ENCODE results near the gene PIP5KL1.

The PIP5KL1 gene

DNA sequence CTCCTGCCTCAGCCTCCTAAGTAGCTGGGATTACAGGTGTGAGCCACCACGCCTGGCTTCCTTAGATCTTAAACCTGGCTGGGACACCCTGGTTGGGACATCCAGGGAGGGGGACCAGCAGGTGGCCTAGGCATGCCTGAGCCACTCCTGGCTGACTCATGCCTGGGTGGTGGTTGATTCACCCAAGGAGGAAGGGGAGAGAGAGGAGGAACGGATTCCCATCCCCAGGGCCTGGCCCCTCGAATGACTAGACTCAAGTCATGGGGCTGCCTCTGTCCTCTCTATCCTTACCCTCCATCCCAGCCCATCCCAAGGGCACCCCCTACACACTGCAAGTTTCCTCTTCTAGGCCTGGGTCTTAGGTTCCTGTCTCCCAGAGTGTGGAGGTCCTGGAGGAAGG lies 37.5 kb upstream of the PIP5KL1 start:
- peak in 1 of 2 donors; percentile 59 for DNase-seq

DNA sequence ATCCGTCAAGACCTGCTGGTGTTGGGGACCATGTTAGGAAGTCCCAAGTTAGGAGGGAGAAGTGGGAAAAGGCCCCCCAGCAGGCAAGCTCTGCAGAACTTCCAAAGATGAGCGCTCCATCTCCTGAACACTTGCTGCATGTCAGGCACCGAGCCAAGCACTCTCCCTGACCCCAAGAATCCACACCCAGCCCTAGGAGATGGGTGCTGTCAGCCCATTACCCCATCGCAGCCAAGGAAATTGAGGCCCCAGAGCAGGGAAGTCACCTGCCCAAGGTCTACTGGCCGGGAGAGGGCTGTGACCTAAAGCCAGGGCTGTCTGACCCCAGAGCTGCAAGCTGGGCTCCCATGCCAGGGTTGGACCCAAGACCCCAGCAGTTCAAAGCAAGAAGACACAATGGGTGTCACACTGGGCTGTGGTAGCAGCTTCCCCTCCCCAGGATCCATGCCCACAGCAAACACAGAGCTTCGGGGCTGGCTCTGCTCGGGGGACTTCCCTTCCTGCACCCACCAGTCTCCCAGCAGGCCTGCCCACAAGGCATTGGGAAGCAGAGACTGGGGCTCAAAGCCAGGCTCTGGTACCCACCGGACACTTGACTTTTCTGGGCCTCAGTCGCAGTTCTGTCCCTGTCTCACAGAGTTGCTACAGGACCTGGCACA lies 36.7 kb upstream of the PIP5KL1 start:
- DNase-seq = no peak

DNA sequence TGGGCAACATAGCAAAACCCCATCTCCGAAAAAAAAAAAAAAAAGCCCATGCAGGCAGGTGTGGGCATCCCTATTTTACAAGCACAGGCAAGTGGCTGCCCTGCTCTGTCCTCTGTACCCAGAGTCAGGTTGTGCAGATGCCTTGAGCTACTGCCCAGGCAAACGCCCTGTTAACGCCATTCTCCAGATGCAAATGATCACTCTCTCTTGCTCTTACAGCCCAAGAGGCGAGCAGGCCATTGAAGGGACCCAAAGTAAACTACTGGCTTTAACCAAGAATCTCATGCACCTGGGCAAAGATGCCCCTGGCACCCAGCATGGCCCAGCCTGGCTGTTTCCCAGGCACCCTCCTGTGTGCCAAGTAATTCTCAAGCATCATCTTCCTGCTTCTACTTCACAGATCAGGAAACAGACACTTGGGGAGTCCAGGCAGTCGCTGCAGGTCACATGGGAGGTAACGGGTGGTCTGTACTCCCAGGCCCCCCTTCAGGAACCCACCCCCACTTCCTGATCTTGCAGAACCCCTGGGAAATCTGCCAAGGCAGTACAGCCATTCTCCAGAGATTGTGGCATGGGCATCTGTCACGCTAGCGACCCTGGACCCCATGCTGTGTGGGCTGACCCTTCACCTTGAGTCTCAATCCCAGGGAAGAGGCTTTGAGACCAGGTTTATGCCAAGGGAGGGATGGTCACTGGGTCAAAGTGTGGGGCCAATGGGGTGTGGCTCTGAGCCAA lies 36.0 kb upstream of the PIP5KL1 start:
- DNase-seq = no peak

DNA sequence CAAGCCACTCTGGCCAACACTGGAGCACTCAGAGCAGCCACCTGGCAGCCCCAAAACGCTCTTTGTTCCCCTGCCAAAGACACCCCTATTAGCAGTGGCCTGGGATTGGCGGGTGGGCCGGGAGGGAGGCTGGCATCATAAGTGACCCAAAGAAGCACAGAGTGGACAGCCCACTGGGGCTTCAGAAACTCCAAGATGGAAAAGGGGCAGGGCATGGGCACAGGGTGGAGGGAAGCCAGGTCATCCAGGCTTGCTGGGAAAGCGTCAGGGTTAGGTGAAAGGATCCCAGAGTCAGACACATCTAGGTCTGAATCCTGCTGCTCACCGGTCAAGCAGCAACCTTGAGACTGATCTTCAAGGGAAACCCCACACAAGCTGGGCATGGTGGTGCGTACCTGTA lies 35.4 kb upstream of the PIP5KL1 start:
- no peak for DNase-seq

DNA sequence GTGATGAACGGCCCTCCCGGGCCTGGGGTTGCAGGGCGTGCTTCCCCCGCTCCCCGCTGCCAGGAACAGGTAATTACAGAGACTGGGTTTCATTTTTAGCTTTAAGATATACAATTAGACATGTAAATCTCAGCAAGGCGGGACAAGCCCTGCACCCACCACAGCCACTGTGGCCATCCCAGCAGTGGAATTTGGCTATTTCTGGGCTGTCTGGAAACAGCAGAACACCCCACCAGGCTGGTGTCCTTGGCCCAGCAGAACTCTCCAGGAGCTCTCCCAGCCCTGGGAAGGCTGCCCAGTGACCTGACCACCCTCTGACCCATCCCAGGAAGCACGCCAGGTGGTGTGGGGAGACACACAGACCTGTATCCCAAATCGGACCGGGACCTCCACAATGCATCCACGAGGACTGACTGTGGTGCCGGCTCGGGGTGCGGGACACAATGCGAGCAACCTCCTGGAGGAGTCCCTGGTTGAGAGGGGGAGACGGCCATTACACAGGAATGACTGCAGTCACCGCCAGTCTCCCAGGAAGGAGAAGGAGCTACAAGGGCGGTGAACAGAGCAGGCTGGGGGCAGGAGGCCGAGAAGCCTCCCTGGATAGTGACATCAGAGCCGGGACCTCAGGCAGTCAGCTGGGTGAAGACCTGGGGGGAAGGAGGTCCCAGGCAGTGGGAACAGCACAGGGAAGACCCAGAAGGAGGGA lies 32.9 kb upstream of the PIP5KL1 start:
- no peak for DNase-seq

DNA sequence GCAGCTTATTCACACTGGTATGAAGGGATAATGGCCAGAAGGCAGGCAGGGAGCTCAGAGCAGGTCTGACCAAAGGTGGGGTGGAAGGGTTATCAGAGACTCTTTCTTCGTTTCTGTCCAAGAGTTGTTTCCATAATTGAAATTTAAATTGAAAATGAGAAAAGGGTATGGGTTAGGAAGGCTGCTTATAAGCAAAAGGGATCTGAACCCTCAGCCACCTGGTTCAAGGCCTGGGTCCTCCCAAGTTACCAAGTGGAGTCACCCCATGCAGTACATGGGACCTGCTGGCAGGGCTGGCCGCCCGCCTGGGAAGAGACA lies 32.4 kb upstream of the PIP5KL1 start:
- DNase-seq = no peak

DNA sequence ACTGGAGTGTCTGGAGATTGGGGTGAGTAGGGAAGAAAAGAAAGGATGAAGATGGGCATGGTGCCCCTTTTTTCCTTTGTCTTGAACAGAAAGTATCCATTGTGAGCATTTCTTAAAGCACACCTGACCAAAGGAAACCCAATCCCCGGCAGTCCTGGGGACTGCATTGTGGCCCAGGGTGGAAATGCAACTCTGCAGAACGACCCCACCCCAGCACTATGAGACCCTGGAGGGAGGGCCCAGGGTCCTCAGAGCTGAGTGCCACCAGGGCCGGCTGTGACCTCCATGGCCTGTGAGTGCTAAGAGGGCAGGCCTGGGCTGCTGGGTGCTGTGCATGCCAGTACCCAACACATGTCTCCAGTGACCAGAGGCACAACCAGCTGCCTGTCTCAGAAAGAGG lies 31.7 kb upstream of the PIP5KL1 start:
- no peak for DNase-seq

DNA sequence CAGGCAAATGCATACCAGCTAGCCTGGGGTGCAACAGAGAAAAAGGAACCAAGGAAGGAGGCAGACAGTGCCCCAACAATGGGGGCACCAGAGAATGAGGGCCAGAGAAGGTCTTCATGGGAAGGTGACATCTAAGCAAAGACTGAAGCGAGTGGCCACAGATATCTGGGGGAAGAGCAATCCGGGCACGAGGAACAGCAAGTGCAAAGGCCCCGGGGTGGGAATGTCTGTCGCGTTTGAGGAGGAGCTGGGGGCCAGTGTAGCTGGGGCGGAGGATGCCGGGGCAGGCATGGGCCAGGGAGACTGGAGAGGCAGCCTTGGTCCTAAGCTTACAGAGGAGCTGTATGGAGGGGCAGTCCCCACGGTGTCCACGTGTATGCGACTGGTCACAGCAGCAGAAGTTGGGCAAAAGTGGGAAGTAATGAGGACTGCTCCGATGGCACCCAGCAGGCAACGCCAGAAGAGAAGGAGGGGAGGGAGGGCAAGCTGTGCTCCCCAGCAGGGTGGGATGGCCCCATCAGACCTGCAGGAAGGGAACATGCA lies 31.1 kb upstream of the PIP5KL1 start:
- no peak for DNase-seq

DNA sequence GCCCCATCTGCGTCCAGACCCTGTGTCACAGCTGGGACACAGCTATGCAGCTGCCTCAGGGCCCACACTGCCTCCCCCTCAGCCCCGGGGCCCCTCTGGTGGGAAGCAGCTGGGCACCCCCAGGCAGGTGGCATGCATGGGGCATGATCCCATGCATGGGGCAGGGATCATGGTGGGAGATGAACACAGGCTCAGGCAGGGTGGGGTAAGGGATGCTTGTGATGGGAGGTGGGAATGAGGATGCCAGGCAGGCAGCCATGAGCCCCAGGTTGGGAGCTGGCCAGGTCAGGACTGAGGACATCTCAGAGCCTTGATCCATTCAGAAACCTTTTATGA lies 30.5 kb upstream of the PIP5KL1 start:
- no peak for DNase-seq

DNA sequence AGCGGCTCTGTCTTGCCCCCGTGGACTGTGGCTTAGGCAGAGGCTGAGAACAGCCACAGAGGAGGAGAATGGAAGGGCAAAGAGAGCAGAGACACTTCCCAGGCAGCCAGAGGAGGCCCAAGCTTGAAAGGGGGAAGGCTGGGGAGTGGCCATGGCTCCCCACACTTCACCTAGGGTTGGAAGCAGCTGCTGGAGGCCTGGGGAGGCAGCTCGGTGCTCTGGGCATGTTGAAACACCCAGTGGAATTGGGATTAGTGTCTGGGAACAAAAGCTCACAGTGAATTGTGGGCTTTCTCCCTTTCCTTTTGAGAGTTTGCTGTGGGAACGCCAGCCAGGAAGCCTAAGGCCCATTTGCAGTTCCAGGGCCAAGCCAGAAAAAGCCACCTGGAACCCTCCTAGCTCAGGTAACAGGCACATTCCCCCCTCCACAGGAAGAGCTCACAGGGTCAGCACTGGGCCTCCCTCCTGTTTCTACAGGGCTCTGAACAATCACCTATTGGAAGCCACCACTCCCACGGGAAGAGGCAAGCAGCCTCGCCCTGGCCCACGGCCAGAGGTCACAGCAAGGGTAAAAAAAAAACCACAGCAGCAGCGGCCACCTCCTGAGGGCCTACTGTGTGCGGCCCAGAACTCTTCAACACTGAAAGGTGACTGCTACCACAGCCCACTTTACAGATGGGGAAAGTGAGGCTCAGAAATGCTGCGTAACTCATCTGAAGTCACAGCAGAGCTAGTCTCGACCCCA lies 30.0 kb upstream of the PIP5KL1 start:
- DNase-seq = no peak

DNA sequence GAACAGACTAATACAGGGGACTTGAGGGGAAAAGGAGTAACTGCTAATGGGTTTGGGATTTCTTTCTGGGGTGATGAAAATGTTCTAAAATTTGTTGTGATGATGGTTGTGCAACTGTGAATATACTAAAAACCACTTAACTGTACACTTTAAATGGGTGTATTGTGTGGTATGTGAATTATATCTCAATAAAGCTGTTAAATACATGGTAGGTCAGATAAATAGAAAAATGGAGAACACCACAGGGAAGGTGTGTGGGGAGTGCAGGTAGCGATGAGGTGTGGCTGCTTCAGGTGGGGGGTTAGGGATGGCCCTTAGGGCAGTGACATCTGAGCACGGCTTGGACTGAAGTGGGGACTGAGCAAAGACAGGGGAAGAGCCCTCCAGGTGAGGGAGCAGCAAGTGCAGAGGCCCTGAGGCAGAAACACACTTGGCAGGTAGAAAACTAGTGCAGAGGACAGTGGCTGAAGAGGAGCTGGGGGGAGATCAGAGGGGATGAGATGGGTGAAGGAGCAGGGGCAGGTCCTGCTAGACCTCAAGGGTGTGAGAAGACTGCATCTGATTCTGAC lies 29.3 kb upstream of the PIP5KL1 start:
- DNase-seq = no peak

DNA sequence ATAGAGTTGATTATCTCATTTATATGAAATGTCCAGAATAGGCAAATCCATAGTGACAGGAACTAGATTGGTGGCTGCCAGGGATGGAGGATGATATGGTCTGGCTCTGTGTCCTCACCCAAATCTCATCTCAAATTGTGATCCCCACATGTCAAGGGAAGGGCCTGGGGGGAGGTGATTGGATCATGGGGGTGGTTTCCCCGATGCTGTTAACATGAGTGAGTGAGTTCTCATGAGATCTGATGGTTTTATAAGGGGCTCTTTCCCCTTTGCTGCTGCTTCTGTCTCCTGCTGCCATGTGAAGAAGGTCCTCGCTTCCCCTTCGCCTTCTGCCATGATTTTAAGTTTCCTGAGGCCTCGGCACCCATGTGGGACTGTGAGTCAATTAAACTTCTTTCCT lies 28.8 kb upstream of the PIP5KL1 start:
- no peak for DNase-seq

DNA sequence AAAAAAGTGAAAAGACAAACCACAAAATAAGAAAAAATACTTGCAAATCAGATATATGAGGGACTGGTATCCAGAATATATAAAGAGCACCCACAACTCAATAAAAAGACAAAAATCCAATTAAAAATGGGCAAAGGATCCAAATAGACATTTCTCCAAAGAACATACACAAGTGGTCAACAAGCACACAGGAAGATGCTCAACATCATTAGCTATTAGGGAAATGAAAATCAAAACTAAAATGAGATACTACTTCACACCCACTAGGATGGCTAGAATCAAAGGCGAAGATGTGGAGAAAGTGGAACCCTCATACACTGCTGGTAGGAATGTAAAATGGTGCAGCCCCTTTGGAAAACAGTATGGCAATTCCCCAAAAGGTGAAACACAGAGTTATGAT lies 28.2 kb upstream of the PIP5KL1 start:
- no peak for DNase-seq

DNA sequence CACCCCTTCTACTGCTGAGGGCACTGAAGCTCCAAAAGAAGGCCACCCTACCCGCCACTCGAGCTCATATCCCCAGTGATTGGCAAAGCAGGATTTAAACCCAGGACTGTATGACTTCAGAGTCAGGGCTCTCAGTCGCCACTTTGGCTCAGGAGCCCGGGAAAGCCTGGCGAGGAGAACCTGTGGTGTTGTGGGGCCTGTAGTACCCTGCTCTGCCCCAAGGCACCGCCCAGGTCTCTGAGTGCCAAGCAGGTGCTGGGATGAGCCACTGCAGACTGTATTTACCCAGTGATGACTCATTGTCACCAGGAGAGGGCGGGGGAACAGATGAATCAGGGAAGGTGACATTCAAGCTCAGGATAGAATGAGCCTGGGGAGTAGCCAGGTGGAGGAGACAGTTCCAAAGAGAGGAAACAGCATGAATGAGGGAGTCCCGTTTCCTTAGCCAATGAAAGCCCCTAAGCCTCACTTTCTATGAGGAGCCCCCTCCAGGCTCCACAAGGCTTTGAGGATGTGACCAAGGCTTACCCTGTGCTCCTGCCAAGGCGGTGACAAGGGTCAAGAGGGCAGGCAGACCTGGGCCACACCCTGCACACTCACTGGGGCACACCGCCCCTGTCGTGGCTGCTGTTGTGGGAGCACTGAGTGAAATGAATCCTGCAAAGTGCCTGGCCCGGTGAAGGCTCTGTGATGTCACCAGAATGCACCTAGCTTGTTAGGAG lies 24.9 kb upstream of the PIP5KL1 start:
- DNase-seq = peak; percentile 83 to 87

DNA sequence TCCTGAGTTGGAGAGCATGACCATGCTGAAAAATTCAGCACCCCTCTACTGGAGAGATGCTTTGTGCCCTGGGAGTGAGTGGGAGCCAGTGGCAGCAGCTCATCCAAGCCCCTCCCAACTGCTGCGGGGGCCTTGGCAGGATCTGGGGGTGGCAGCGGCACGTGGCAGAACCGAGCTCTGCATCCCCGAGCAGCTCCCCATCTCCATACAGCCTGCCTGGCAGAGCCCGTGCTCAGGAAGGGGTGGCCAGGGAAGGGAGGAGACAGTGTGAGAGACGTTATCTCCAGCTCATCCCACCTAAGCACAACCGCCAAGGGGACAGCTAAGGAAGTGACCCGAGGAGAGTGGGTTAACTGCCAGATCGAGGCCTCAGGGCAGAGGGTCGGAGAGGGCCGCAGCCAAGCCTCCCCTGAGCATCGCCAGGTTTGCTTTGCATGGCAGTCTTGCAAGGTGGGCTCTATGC lies 24.3 kb upstream of the PIP5KL1 start:
- no peak for DNase-seq

DNA sequence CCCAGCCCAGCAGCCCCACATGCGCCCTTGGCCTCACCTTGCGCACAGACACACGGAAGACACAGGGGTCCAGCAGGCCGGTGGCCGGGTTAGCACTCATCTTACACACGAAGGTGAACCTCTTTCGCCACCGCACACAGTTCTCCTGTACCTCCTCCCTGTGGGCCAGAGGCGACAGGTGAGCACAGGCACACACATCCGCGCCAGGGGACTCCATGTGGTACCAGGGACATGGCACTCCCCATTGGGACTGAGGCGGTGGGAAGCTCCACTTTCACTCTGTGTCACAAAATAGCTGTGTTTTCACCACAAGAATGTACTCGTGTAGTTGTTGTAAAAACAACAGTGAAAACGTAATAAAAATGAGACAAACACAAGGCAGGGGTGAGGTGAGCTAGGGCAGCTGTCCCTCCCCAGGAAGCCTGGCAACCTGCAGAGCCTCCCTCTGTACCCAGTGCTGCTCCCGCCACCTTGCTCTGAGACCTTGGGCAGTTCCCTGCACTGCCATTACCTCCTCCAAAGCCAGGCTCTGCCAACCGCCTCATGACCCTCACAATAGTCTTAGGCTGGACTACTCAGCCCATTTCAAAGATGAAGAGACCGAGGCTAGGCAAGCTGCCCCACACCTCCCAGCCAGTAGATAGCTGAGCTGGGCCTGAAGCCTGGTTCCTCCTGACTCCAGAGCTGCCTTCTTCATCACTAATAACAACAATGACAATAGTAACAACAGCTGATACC lies 23.4 kb upstream of the PIP5KL1 start:
- no peak for DNase-seq

DNA sequence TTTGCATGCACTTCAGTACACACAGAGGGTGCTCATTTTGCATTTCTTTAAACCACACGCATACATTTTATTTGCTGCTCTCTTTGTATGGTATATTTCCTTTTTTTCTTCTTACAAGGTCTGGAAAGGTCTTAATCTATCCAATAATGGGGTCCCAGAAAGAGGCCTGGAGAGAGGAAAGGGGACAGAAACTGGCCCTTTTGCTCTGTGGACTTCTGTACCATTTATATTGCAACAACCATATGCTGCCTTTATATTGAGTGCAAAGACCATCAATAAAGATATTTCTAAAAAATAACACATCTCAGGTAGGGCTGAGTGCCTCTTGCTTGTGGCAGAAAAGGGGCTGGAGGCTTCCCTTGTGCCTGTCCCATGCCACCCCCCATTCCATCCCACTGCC lies 22.6 kb upstream of the PIP5KL1 start:
- no peak for DNase-seq

DNA sequence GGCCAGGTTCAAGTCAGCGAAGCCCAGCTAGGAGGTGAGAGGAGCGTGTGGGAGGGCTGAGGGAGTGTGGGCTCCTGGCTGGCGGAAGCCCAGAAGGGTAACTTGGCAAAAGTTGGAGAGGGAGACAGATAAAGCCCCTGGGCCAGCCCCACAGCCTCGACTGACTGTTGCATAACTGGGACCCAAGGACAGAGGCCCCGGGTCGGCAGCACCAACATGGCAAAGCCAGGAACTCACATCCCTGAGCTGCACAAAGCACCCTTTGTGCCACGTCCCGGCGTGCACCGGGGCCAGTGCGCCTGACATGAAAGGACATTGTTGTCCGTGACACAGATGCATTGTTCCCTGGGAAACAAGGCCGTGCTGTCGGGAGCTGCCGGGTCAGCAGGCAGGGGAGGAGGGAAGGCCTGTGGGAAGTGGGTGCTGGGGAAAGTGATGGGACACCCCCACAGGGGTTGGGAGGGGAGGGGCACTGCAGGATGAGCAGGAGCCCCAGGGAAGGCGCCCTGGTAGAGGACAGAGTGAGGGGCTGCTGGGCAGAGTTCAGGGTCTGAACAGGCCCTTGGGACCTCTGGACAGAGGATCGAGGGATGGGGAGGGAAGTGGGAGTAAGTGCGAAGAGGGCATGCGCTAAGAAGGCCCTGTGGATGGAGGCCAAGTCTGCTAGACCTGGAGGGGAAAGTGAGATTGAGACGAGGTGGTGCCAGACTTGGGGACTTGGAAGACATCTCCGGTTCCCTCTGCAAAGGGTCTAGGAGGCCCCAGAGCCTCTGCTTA lies 20.1 kb upstream of the PIP5KL1 start:
- no peak for DNase-seq

DNA sequence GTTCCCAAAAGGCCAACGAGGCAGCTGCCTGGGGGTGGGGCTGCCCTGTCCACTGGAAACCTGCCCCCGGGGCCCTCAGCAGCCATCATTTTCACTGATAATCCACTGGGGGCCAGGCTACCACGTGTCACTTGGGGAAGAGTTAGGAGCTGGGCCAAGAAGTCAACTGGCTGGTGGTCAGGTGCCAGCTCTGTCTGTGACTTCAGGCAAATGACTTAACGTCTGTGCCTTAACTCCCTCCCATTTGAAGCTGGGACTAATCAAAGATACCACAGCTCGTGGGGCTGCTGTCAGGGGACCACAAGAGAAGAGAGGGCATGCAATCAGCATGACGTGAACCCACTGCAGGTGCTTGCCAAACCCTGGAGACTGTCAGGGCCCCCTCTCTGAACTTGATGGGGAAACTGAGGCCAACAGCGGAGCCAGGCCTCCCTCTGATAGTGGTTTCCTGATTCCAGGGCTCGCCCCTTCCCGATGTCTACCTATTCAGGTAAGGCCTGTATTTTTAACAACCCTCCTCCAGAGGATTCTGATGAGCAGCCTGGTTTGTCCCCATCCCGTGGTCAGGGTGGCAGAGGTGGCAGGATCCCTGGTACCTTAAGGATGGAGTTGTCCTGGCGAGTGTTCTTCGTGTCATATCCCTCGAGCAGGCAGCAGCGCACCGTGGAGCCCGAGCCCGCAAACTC lies 19.4 kb upstream of the PIP5KL1 start:
- DNase-seq = no peak

Data from stimulated activated CD4-positive, alpha-beta T cell treated with anti-CD3 and anti-CD28 coated beads, Interleukin-2, amount 100 ng/mL, for 24 hours (primary cell).